Fibroblast of peridontal ligament (primary cell): ENCODE results near the gene TPPP2.
"Not testable (repeated sequence)": the region's sequence is repeated elsewhere in the genome, so short reads cannot be mapped to it uniquely, and the experiment has no call there.

Source experiments
- DNase-seq: peaks from one replicate; pipeline ENCODE4 v3.0.0-alpha.2; 2010; ENCODE audit errors: extremely low read depth

The TPPP2 gene

GRCh38 chr14:21029917-21030316, at the start of gene TPPP2:
Gene TPPP2, plus strand, starts transcription at chr14:21030217. Its CDS starts 365 bp downstream, at chr14:21030582.
- no peak for DNase-seq

- no peak for DNase-seq
These were observed 49.1 kb upstream of the TPPP2 start for GRCh38 chr14:20980906-20981305.

DNA sequence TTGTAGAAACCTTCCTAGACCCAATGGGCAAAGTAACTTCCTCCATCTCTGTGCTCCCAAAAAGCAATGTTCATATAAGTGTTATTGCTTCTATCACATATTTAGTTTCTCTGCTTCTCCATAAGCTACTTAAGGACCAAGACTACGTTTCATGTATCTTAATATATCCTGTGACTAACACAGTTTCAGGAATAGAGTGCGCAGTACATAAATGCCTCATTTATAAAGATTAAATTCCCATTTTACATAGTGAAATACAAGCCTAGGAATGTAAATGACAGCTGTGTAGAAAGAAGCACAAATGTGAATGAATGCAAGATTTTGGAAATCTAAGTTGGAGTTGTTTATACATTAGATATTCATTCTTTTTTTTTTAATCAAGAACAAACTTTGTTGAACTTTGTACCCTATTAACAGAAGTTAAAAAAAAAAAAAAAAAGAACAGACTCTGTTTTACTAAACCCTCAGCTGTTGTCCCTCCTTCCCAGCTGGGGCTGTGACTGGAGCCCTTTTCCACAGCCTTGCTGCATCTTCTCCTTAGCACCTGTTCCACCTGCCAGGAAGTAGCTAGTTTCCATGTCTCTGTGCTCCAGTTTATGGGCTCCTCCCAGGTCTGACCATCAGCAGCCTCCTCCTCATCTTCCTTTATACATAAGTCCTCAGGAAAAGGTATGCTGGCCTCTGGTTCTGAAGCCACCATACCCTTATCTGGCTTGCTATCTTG, 47.2 kb upstream of the TPPP2 start:
- no peak for DNase-seq

DNA sequence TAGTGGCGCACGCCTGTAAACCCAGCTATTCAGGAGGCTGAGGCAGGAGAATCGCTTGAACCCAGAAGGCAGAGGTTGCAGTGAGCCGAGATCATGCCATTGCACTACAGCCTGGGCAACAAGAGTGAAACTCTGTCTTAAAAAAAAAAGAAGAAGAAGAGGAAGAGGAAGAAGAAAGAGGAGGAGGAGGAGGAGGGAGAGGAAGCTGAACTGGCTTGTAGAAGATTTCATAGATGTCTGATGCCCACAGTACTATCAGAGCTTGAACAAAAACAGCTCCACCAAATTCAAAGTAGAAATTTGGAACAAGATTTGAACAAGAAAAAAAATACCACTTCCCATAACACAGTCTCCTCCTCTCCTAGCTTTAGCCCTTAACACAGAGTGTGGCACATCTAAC, 44.4 kb upstream of the TPPP2 start:
- DNase-seq = not testable (repeated sequence)

- DNase-seq = peak; percentile 96
These were observed 43.2 kb upstream of the TPPP2 start for GRCh38 chr14:20986811-20987210.

DNA sequence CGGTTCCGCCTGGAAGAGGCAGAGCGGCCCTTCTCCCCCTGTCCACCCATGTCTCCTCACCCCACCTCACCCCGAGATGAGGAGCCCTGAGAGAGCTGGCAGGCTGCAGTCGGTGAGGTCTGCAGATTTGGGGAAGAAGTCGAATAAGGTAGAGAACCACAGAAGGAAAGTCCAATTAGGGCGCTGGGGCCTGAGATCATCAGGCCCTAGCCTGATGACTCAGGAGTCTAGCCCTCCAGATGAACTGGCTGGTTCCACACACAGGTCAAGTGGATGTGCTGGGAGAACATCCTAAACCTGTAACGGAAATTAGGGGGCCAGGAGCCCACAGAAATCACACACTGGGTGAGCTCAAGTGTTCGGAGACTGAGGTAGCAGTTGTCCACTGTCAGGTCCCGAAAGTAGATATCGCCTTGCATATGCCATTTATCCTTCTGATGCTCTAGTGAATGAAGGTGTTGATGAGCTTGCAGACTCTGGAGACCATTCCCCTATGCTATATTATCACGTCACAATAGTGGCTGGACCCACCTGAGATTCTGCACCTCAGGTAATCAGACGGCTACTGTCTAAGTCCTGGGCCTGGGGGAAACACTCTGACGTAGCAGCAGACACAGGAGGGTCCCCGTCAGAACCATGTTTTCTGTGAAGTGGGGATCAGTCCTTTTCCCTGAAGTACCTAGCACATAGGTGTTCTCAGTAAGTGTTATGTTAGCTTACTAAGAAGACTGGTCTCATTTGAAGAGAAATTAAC, 41.1 kb upstream of the TPPP2 start:
- no peak for DNase-seq

- no peak for DNase-seq
These were observed 40.6 kb upstream of the TPPP2 start for GRCh38 chr14:20989471-20989786.

DNA sequence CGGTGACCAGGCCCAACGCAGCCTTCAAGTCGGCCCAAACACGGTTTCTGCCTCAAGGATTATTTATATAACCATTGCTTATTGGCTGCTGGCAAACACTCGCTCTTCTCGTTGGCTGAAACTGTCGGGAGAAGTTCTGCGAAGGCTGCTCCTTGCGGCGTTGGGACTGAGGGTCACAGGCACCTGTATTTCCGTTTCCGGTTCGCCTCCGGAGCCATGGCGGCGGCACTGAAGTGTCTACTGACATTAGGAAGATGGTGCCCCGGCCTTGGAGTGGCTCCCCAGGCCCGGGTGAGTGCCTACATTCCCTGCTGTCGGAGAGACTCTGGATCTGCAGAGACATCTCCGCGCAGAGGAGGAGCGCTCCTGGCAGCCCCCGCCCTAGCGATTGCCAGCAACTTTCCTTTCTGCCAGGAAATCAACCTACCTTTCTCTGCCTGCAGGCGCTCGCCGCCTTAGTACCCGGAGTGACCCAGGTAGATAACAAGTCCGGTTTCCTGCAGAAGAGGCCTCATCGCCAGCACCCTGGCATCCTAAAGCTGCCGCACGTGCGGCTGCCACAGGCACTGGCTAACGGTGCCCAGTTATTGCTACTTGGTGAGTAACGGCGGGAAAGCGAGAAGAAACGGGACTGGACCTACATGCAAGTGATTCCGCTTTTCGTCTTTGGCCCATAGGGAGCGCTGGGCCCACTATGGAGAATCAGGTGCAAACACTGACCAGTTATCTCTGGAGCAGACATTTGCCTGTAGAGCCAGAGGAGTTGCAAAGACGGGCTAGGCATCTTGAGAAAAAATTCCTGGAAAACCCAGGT, 40.0 kb upstream of the TPPP2 start, which contains the start of gene METTL17:
Gene METTL17, plus strand, starts transcription at position 194 of the 814 bp plus-strand sequence. Its CDS starts 23 bp downstream, at position 217.
- peak; percentile 97 for DNase-seq

DNA sequence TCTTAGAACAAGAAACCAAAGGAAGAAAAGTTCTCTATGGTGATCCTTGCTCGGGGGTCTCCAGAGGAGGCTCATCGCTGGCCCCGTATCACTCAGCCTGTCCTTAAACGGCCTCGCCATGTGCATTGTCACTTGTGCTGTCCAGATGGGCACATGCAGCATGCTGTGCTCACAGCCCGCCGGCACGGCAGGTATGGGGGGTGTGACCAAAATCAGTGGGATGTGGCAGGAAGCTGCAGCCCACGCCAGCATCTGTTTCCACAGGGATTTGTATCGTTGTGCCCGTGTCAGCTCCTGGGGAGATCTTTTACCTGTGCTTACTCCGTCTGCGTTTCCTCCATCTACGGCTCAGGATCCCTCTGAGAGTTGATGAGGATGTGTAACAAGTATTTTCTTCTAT, 33.5 kb upstream of the TPPP2 start:
- no peak for DNase-seq

DNA sequence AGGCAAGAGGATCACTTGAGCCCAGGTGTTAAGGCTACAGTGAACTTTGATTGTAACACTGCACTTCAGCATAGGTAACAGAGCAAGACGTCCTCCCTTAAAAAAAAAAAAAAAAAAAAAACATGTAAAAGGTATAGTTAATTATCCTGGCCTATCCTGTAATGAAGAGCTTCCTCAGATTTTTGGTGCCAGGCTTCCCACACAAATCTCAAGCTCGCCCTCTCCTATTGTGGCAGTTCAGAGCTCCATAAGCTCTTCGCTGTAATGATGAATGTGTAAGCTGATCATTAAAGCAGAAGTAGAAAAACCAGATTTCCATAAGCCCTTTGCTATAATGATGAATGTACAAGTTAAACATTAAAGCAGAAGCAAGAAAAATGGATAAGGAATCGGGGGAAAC, 32.9 kb upstream of the TPPP2 start:
- DNase-seq = no peak

DNA sequence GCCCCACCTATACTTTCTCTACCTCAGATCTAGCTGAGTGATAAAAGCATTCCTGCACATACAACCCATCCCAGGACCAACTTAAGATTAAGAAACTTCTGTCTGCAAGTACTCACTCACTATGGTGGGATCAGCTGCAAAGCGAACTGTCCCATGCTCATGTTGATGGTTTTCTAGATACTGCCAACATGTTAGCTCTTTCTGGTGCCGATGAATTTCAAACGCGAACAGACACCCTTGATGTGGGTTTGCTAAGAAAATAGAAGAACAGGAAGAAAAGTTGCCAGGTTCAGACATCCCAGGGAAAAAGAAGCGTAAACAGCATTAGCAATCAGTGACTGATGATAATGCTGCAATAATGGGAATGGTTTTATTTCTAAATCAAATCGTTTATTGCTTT, 32.5 kb upstream of the TPPP2 start:
- no peak for DNase-seq

DNA sequence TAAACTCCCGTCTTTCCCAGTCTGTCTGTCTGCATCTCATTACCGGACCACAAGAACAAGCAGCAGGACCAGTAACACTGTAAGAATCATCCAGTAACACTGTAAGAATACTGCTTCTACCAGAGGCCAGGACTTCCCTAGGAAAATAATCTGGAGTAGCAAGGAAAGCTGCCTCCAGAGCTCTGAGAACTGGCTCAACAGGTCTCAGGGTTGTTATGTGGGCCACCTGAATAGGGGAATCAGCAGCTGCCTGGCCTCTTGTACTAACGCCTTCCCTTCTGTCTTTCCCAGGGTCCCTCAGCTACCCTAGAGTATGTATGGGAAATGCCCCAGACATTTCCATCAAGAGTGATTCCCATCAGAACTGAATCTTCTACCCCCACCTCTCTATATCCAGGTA, 31.9 kb upstream of the TPPP2 start:
- DNase-seq = peak; percentile 26

DNA sequence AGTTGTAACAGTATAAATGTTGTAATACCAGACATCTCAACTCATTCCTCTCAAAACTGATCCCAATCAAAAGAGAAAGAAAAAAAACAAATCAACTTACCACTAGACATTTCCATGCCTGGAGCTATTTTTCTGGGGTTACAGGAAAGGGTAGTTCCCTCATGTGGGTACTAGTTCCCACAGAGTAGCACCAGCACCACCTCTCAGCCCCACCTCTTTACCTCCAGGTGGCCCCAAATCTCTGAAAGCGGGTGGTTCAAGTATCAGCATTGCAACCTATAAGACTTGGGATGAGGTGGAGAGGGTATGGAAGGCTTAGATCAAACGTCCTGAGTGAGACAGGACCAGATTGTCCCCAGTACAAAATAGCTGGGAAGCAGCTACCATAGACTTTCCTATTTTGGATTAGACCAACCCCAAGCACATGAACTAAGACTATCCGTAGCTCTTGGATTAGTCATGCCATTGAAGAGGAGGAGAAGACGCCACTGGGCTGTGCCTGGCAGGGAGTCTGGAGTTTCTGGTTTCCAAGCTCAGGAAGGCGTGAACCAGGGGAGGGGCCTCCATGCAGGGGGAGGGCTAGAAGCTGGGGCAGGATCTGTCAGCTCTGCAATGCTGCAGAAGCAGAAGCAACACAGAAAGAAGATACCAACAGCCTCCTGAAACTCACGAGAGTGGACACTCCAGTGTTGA, 31.2 kb upstream of the TPPP2 start, which contains the start of gene SLC39A2:
Gene SLC39A2, plus strand, starts transcription at position 620 of the 693 bp plus-strand sequence. CDS start 154 bp downstream, outside the sequence.
- DNase-seq = peak; percentile 83

- no peak for DNase-seq
These were observed 30.4 kb upstream of the TPPP2 start for GRCh38 chr14:20999591-20999990.

DNA sequence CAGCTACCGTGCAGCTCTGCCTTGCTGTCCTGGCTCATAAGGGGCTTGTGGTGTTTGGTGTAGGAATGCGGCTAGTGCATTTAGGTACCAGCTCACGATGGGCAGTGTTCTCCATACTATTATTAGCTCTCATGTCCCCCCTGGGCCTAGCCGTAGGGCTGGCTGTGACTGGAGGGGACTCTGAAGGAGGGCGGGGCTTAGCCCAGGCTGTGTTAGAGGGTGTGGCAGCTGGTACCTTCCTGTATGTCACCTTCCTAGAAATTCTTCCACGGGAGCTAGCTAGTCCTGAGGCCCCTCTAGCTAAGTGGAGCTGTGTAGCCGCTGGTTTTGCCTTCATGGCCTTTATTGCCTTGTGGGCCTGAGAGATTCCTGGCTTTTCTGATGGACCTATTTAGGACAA, 28.8 kb upstream of the TPPP2 start:
- no peak for DNase-seq

DNA sequence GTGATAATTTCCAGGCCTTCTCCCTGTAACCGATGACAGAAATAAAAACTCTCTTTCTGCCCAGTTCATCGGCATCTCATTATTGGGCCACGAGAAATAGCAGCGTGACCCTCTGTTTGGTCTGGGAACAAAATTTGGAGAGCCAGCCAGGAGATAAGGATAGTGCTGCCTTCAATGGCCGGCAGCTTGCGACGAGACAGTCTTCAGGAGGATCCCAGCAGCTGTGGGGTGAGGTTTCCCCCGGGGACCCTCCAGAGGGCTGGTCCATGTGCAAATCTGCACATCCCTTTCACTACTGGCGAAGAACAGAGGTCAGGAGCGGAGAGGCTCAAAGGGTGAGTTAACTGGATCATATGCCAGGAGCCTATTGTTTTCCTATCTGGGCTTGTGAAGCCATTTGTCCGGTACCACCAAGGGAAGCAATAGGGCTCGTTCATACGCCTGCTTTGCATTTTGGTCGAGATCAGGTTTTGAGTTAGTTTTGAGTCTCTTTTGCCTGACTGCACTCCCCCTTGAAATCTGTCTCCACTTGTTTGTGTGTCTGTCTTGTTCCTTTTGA, 26.1 kb upstream of the TPPP2 start:
- no peak for DNase-seq

- DNase-seq = not testable (repeated sequence)
These were observed 20.3 kb upstream of the TPPP2 start for GRCh38 chr14:21009721-21010120.

GRCh38 chr14:21011136-21011535, 18.9 kb upstream of the TPPP2 start:
- DNase-seq = no peak

- peak; percentile 92 for DNase-seq
These were observed 15.2 kb upstream of the TPPP2 start for GRCh38 chr14:21014761-21015190.

DNA sequence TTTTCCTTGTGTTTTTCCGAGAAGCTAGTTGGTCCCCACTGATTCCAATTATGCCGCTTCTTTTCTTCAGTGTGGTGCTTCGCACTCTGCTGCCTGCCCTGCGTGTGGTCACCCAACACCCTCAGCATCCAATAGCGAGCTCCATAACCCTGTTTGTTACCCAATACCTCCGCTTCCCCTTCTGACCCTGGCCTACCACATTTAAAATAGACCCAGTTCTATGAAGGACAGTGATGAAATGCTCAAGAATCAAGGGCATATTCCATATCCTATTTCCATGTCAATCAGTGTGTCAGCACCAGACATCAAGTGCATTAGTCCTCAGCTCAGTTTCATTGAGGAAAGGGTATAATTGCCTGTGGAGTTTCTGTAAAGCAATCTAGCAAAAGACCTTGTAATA, 14.7 kb upstream of the TPPP2 start:
- DNase-seq = no peak
